HG02870 (cell line): ENCODE results near the gene DDX3X.
"Not testable (repeated sequence)": the region's sequence is repeated elsewhere in the genome, so short reads cannot be mapped to it uniquely, and the experiment has no call there.

Experiments used
- ATAC-seq: cut with Tn5 transposase; IDR thresholded peaks from one replicate; pipeline ENCODE4 v1.9.1; 2021; ENCODE audit warnings: mild to moderate bottlenecking, moderate library complexity; ENCODE audit not compliant: unreplicated experiment

Gene DDX3X

GRCh38 chrX:41411222-41411621, 77.3 kb downstream of the DDX3X start:
- not testable (repeated sequence) for ATAC-seq

DNA sequence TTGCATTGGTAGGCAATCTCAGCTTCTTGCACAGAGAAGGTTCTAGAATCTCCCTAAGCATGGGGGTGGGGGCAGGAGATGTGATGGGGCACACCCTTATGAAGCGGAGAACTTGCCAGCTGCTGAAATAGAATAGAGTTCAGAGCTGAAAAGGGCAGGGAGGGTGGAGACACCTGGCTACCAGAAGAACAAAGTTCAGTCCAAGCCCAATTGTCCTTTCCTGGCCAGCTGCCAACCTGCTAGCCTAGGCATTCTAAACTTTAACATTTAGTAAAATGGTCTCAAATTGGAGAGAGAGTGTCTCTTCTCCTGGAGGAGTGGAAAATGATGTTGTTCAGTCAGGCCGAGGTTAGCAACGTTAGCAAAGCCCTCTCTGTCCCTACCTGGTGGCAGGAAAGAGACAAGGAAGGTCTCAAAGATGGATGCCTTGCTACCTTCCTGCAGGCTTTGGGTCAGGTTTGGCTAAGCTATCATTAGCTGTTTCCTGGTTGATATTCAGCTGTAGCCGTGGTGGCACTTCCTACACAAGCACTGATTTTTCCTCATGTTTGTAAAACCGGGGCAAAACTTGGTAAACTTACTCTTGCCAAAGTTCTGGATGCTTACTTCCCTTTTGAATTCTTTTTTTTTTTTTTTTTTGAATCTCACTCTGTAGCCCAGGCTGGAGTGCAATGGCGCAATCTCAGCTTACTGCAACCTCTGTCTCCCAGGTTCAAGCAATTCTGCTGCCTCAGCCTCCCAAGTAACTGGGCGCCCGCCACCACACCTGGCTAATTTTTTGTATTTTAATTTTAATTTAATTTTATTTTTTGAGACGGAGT, 78.5 kb downstream of the DDX3X start:
- ATAC-seq: no peak
